ENCODE data around the gene DNAAF1. TPM values are rescaled to one million over a fixed set of nuclear protein-coding genes. Genes with fewer than 3 reads are reported as not detected.

The DNAAF1 gene
- total RNA-seq, 4 donors from 2014 or later = not detected

- TF ChIP-seq CTCF (IDR thresholded peaks at IDR 0.05) = no peak
- TF ChIP-seq EP300 (IDR thresholded peaks at IDR 0.05; ENCODE audit: low read depth) = no peak
- TF ChIP-seq POLR2A (IDR thresholded peaks at IDR 0.05) = no peak
- no peak for TF ChIP-seq POLR2AphosphoS5 (IDR thresholded peaks at IDR 0.05)
- Histone ChIP-seq H3K27me3 (no peaks in the 10 kb centered on the region), H3K27ac (no peak overlapping the region), H3K4me1 (no peaks in the 10 kb centered on the region), H3K9me3 (no peaks in the 10 kb centered on the region), H3K4me3 (no peak overlapping the region), H3K36me3 (no peaks in the 10 kb centered on the region)
- no peak for DNase-seq
- WGBS, 2 donors (ENCODE audit: low coverage in 1 of 2) = 72 to 78% methylated on average over 12 to 16 of the region's 16 CpGs
- intact Hi-C loops (cut with DNase I; ENCODE audit: low total_unique reads) (no loop called here), in situ Hi-C loops (cut with MboI; ENCODE audit: low pct_ligation_motif_present in 1 of 4, low pct_unique_long_range_greater_than_20kb in 1 of 4, low sequenced_read_pairs in 3 of 4) (loop anchor here in 2 of 4 donors (25.0 kb wide), 2 partner anchors 235 to 385 kb away; partner anchors contain the start of genes HSBP1 (in 1 of the 2), NECAB2 (in 1 of the 2) and OSGIN1 (in 1 of the 2))
These were observed 51.8 kb downstream of the DNAAF1 start for GRCh38 chr16:84196727-84197394.

DNA sequence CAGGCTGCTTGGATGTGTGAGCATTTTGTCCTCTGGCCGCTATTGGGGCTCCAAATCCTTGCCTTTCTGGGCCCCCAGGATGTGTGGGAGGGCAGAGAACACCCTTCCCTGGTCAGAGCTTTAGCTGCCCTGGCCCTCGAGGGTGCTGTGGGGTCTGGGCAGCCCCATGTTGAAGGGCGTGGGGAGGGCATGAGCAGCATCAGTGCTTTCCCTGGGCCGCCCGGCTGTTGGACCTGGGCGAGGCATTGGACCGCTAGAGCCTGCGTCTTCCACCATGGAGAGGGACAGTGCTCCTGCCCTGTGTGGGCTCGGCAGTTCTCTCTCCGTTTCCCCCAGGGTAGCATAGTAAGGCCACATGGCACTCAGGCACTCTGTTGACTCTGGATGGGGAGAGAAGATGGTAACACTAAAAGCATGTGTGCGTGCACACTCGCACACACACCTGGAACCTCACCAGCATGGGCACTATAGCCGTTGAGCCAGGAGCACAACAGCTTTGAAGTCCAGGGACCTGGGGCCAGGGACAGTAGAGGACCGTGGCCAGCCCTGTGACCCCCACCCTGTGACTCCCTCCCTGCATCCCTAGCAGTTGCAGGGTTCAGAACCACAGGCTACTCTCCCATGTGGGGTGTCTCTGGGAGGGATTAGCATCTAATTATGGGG, 52.5 kb downstream of the DNAAF1 start:
- in situ Hi-C loops (cut with MboI; ENCODE audit: low pct_ligation_motif_present in 1 of 4, low pct_unique_long_range_greater_than_20kb in 1 of 4, low sequenced_read_pairs in 3 of 4) (loop anchor here in 2 of 4 donors (25.0 kb wide), 2 partner anchors 235 to 385 kb away; partner anchors contain the start of genes HSBP1 (in 1 of the 2), NECAB2 (in 1 of the 2) and OSGIN1 (in 1 of the 2)), intact Hi-C loops (cut with DNase I; ENCODE audit: low total_unique reads) (no loop called here)
- Histone ChIP-seq H3K9me3 (no peaks in the 10 kb centered on the region), H3K27me3 (no peaks in the 10 kb centered on the region), H3K4me1 (no peaks in the 10 kb centered on the region), H3K27ac (no peak overlapping the region), H3K36me3 (no peaks in the 10 kb centered on the region), H3K4me3 (no peak overlapping the region)
- 82% methylated on average over 6 of the region's 14 CpGs; no CpG with 5 or more reads in 1 of the 2 donors for WGBS, 2 donors (ENCODE audit: low coverage in 1 of 2)
- no peak for DNase-seq
- TF ChIP-seq CTCF (IDR thresholded peaks at IDR 0.05) = no peak
- no peak for TF ChIP-seq EP300 (IDR thresholded peaks at IDR 0.05; ENCODE audit: low read depth)
- TF ChIP-seq POLR2AphosphoS5 (IDR thresholded peaks at IDR 0.05) = no peak
- no peak for TF ChIP-seq POLR2A (IDR thresholded peaks at IDR 0.05)

GRCh38 chr16:84198401-84198800, 53.3 kb downstream of the DNAAF1 start:
- Histone ChIP-seq H3K36me3 (no peaks in the 10 kb centered on the region), H3K27ac (no peak overlapping the region), H3K4me3 (no peak overlapping the region), H3K4me1 (no peaks in the 10 kb centered on the region), H3K27me3 (no peaks in the 10 kb centered on the region), H3K9me3 (no peaks in the 10 kb centered on the region)
- intact Hi-C loops (cut with DNase I; ENCODE audit: low total_unique reads) (no loop called here), in situ Hi-C loops (cut with MboI; ENCODE audit: low pct_ligation_motif_present in 1 of 4, low pct_unique_long_range_greater_than_20kb in 1 of 4, low sequenced_read_pairs in 3 of 4) (loop anchor here in 2 of 4 donors (25.0 kb wide), 2 partner anchors 236 to 386 kb away; partner anchors contain the start of genes HSBP1 (in 1 of the 2), NECAB2 (in 1 of the 2) and OSGIN1 (in 1 of the 2))
- TF ChIP-seq EP300 (IDR thresholded peaks at IDR 0.05; ENCODE audit: low read depth) = no peak
- no peak for TF ChIP-seq CTCF (IDR thresholded peaks at IDR 0.05)
- TF ChIP-seq POLR2A (IDR thresholded peaks at IDR 0.05) = no peak
- no peak for TF ChIP-seq POLR2AphosphoS5 (IDR thresholded peaks at IDR 0.05)
- DNase-seq = no peak
- WGBS, 2 donors (ENCODE audit: low coverage in 1 of 2) = 72% methylated on average over 10 of the region's 10 CpGs; no CpG with 5 or more reads in 1 of the 2 donors

GRCh38 chr16:84199097-84199496, 54.0 kb downstream of the DNAAF1 start:
- H3K4me3 ChIP-seq = no peak overlapping the region
- no peak for DNase-seq
- H3K4me1 ChIP-seq = no peaks in the 10 kb centered on the region
- H3K36me3 ChIP-seq = no peaks in the 10 kb centered on the region
- no peak overlapping the region for H3K27ac ChIP-seq
- no peaks in the 10 kb centered on the region for H3K27me3 ChIP-seq
- intact Hi-C loops (cut with DNase I; ENCODE audit: low total_unique reads) (no loop called here), in situ Hi-C loops (cut with MboI; ENCODE audit: low pct_ligation_motif_present in 1 of 4, low pct_unique_long_range_greater_than_20kb in 1 of 4, low sequenced_read_pairs in 3 of 4) (loop anchor here in 2 of 4 donors (25.0 kb wide), 2 partner anchors 237 to 387 kb away; partner anchors contain the start of genes HSBP1 (in 1 of the 2), NECAB2 (in 1 of the 2) and OSGIN1 (in 1 of the 2))
- TF ChIP-seq POLR2AphosphoS5 (IDR thresholded peaks at IDR 0.05) (no peak), POLR2A (IDR thresholded peaks at IDR 0.05) (no peak), EP300 (IDR thresholded peaks at IDR 0.05; ENCODE audit: low read depth) (no peak), CTCF (IDR thresholded peaks at IDR 0.05) (no peak)
- H3K9me3 ChIP-seq = no peaks in the 10 kb centered on the region
- 71 to 79% methylated on average over 8 to 13 of the region's 13 CpGs for WGBS, 2 donors (ENCODE audit: low coverage in 1 of 2)

Measured in transverse colon (tissue), 4 donors.